Endodermal cell (in vitro differentiated cells): ENCODE measurements around the gene SLC12A2. TPM values are rescaled to one million over a fixed set of nuclear protein-coding genes. Genes with fewer than 3 reads are reported as not detected.

ENCODE experiments used
- DNase-seq: peaks from one replicate; pipeline ENCODE4 v3.0.0-alpha.2; 2017
- H3K27ac ChIP-seq: 2 replicates; pipeline ENCODE4 v1.5.1; 2013; ENCODE audit warnings: mild to moderate bottlenecking, low read depth, low read length, moderate library complexity
- H3K27me3 ChIP-seq: 2 replicates; pipeline ENCODE4 v1.6.1; 2013; ENCODE audit warnings: mild to moderate bottlenecking, low read length, moderate library complexity; ENCODE audit not compliant: insufficient read depth, control insufficient read depth, poor library complexity, severe bottlenecking
- H3K36me3 ChIP-seq: 2 replicates; pipeline ENCODE4 v1.7.0; 2013; ENCODE audit warnings: mild to moderate bottlenecking, low read length, moderate library complexity; ENCODE audit not compliant: control insufficient read depth, insufficient read depth
- H3K4me1 ChIP-seq: one replicate; pipeline ENCODE4 v1.7.0; 2013; ENCODE audit warnings: low read length; ENCODE audit not compliant: control insufficient read depth, insufficient read depth
- H3K4me3 ChIP-seq: 2 replicates; pipeline ENCODE4 v1.5.1; 2013; ENCODE audit warnings: mild to moderate bottlenecking, low read length, moderate library complexity
- H3K9ac ChIP-seq: 2 replicates; pipeline ENCODE4 v1.6.1; 2013; ENCODE audit warnings: mild to moderate bottlenecking, low read length, moderate library complexity; ENCODE audit not compliant: poor library complexity, severe bottlenecking; ENCODE audit errors: extremely low read depth
- H3K9me3 ChIP-seq: 2 replicates; pipeline ENCODE4 v1.6.1; 2013; ENCODE audit warnings: mild to moderate bottlenecking, low read length, moderate library complexity; ENCODE audit not compliant: control insufficient read depth
- H3K27ac Mint-ChIP-seq: 2 replicates; pipeline ENCODE4 v1.8.0; 2020; ENCODE audit warnings: mixed read lengths
- H3K27me3 Mint-ChIP-seq: 2 replicates; pipeline ENCODE4 v1.8.0; 2021; ENCODE audit warnings: mild to moderate bottlenecking, mixed read lengths; ENCODE audit not compliant: insufficient read depth
- H3K36me3 Mint-ChIP-seq: 2 replicates; pipeline ENCODE4 v1.8.0; 2020; ENCODE audit warnings: low read depth, mixed read lengths
- H3K4me1 Mint-ChIP-seq: 2 replicates; pipeline ENCODE4 v1.8.0; 2020; ENCODE audit warnings: mixed read lengths
- H3K4me3 Mint-ChIP-seq: 2 replicates; pipeline ENCODE4 v1.8.0; 2020; ENCODE audit warnings: mild to moderate bottlenecking, moderate library complexity, mixed read lengths
- H3K9me3 Mint-ChIP-seq: 2 replicates; pipeline ENCODE4 v1.8.0; 2020; ENCODE audit warnings: mild to moderate bottlenecking, mixed read lengths
- WGBS, 2 experiments: methylation state at CpG; one replicate each; pipeline versions ENCODE4 v1.1.5 to v1.1.7; 2013; ENCODE audit warnings: missing lambda C conversion rate in 2 of 2, mixed read lengths in 1 of 2; ENCODE audit not compliant: insufficient coverage in 1 of 2, insufficient read length in 1 of 2; 5-methylcytosine and 5-hydroxymethylcytosine counted together
- total RNA-seq, 2 donors: library from RNA; stranded (reverse); fragmentation: NEBNext Ultra II Directional in 1 of 2; extraction: Animal tissue kit (Norgen Biotek cat#: 25700) in 1 of 2; gene quantifications; 2 replicates in 1 of 2; 3 replicates in 1 of 2; pipeline ENCODE4 v1.2.1, GENCODE V29; 2021
- TF ChIP-seq, protein P1 (sequence below): fragments of 200-600 bp; sonication (generic); conservative IDR thresholded peaks from 2 replicates; pipeline ENCODE4 v1.5.0; 2021; ENCODE audit warnings: antibody characterized with exemption, mild to moderate bottlenecking

The SLC12A2 gene
- total RNA-seq, 2 donors from 2014 or later = 16.7 to 25.1 TPM

DNA sequence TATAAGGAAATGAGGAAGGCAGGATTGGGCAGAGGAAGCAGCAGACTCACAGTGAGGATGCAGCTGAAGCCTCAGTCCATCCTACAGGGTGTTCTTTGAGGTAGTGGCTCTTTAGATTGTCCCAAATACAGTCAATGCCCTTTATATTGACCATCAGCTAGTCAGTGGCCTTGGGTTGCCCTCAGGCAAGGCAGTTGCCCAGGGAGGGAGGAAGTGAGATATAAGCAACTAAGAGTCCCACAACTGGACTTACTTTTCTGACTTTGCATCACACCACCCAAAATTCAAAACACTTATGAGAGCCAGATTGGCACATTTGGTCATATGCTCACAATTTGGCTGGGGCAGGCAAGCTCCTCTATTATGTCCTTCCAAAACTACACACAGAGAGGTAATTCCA, 9.4 kb upstream of the SLC12A2 start:
- Mint-ChIP-seq H3K9me3 (no peaks in the 10 kb centered on the region), H3K4me1 (no peaks in the 10 kb centered on the region), H3K27ac (no peak overlapping the region), H3K4me3 (no peak overlapping the region), H3K27me3 (no peaks in the 10 kb centered on the region), H3K36me3 (peaks cover 4% of the 10 kb centered on the region)
- Histone ChIP-seq H3K36me3 (no peaks in the 10 kb centered on the region), H3K4me1 (no peaks in the 10 kb centered on the region), H3K27me3 (no peaks in the 10 kb centered on the region), H3K9me3 (peaks cover 8% of the 10 kb centered on the region), H3K4me3 (no peak overlapping the region), H3K9ac (no peak overlapping the region), H3K27ac (no peak overlapping the region)
- DNase-seq = no peak
- TF ChIP-seq, protein P1, sequence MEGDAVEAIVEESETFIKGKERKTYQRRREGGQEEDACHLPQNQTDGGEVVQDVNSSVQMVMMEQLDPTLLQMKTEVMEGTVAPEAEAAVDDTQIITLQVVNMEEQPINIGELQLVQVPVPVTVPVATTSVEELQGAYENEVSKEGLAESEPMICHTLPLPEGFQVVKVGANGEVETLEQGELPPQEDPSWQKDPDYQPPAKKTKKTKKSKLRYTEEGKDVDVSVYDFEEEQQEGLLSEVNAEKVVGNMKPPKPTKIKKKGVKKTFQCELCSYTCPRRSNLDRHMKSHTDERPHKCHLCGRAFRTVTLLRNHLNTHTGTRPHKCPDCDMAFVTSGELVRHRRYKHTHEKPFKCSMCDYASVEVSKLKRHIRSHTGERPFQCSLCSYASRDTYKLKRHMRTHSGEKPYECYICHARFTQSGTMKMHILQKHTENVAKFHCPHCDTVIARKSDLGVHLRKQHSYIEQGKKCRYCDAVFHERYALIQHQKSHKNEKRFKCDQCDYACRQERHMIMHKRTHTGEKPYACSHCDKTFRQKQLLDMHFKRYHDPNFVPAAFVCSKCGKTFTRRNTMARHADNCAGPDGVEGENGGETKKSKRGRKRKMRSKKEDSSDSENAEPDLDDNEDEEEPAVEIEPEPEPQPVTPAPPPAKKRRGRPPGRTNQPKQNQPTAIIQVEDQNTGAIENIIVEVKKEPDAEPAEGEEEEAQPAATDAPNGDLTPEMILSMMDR = no peak

DNA sequence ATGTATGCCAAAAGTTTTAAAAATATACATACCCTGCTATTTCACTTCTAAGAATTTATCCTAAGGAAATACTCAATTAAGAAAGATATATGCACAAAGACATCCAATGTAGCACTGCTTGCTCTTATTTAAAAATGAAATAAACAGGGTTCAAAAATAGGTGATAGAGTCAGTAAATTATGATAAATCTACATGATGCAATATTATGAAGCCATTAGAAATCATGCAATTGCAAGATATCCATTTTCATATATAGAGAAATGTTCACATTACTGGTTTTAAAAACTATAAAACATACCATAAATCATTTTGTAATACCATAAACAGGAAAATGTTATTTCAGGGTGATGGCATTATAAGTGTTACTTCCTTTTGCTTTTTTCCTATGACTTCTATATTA, 8.6 kb upstream of the SLC12A2 start:
- no peak overlapping the region for H3K27ac ChIP-seq
- H3K27me3 Mint-ChIP-seq = no peaks in the 10 kb centered on the region
- TF ChIP-seq, protein P1 = no peak

DNA sequence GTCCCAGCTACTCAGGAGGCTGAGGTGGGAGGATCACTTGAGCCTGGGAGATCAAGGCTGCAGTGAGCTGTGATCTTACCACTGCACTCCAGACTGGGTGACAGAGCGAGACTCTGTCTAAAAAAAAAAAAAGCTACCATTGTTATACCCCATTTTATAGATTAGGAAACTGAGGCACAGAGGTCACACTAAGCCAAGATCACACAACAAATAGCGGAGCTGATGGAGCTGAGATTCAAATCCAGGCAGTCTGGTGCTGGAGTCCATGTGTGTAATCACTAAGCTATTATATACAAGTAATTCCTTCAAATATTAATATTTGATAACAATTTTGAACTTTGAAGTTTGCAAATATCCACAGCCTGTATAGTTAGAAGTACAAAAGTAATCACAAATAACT, 6.0 kb upstream of the SLC12A2 start:
- 100% methylated on average over 2 of the region's 2 CpGs; no CpG with 5 or more reads in 1 of the 2 experiments for WGBS, 2 experiments
- Histone ChIP-seq H3K27me3 (no peaks in the 10 kb centered on the region), H3K9me3 (peaks cover 8% of the 10 kb centered on the region), H3K4me3 (no peak overlapping the region), H3K27ac (no peak overlapping the region), H3K9ac (no peak overlapping the region), H3K36me3 (no peaks in the 10 kb centered on the region), H3K4me1 (no peaks in the 10 kb centered on the region)
- H3K4me1 Mint-ChIP-seq = peaks cover 3% of the 10 kb centered on the region
- peaks cover 4% of the 10 kb centered on the region for H3K36me3 Mint-ChIP-seq
- TF ChIP-seq, protein P1 = no peak
- no peak overlapping the region for H3K4me3 Mint-ChIP-seq
- H3K9me3 Mint-ChIP-seq = no peaks in the 10 kb centered on the region
- DNase-seq = no peak
- H3K27ac Mint-ChIP-seq = no peak overlapping the region
- H3K27me3 Mint-ChIP-seq = peaks cover 2% of the 10 kb centered on the region

More for the DNA sequence above, 8.6 kb upstream of the SLC12A2 start:
- DNase-seq = no peak
- Histone ChIP-seq H3K4me3 (no peak overlapping the region), H3K27me3 (no peaks in the 10 kb centered on the region), H3K4me1 (no peaks in the 10 kb centered on the region), H3K9me3 (peaks cover 8% of the 10 kb centered on the region), H3K36me3 (no peaks in the 10 kb centered on the region), H3K9ac (no peak overlapping the region)
- no peak overlapping the region for H3K4me3 Mint-ChIP-seq
- no peaks in the 10 kb centered on the region for H3K4me1 Mint-ChIP-seq
- H3K27ac Mint-ChIP-seq = no peak overlapping the region
- no peaks in the 10 kb centered on the region for H3K9me3 Mint-ChIP-seq
- peaks cover 4% of the 10 kb centered on the region for H3K36me3 Mint-ChIP-seq
